Measurements from ENCODE around the gene HOMER2. TPM values are rescaled to one million over a fixed set of nuclear protein-coding genes. Genes with fewer than 3 reads are reported as not detected.

HOMER2 gene
- total RNA-seq, 1 donor from 2014 or later, result 48.8 TPM

- TF ChIP-seq, protein P1, sequence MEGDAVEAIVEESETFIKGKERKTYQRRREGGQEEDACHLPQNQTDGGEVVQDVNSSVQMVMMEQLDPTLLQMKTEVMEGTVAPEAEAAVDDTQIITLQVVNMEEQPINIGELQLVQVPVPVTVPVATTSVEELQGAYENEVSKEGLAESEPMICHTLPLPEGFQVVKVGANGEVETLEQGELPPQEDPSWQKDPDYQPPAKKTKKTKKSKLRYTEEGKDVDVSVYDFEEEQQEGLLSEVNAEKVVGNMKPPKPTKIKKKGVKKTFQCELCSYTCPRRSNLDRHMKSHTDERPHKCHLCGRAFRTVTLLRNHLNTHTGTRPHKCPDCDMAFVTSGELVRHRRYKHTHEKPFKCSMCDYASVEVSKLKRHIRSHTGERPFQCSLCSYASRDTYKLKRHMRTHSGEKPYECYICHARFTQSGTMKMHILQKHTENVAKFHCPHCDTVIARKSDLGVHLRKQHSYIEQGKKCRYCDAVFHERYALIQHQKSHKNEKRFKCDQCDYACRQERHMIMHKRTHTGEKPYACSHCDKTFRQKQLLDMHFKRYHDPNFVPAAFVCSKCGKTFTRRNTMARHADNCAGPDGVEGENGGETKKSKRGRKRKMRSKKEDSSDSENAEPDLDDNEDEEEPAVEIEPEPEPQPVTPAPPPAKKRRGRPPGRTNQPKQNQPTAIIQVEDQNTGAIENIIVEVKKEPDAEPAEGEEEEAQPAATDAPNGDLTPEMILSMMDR (conservative IDR thresholded peaks at IDR 0.05; ENCODE audit: low read depth, low read length), result no peak
- no peak for DNase-seq (ENCODE audit: low read depth)
- no peak overlapping the region for H3K4me3 ChIP-seq (ENCODE audit: low read depth, low read length)
Measured at GRCh38 chr15:82812994-82813393, 139.5 kb downstream of the HOMER2 start.

- TF ChIP-seq, protein P1 (conservative IDR thresholded peaks at IDR 0.05; ENCODE audit: low read depth, low read length), result no peak
Measured at GRCh38 chr15:82810890-82811426, 141.6 kb downstream of the HOMER2 start.

GRCh38 chr15:82810061-82810889 is 142.2 kb downstream of the HOMER2 start:
- no peak for DNase-seq (ENCODE audit: low read depth)
- peak overlapping the region; percentile 76 for H3K4me3 ChIP-seq (ENCODE audit: low read depth, low read length)
- TF ChIP-seq, protein P1 (conservative IDR thresholded peaks at IDR 0.05; ENCODE audit: low read depth, low read length), result no peak

More at GRCh38 chr15:82810890-82811426, 141.6 kb downstream of the HOMER2 start:
- peak overlapping the region; percentile 76 for H3K4me3 ChIP-seq (ENCODE audit: low read depth, low read length)
- DNase-seq (ENCODE audit: low read depth), result no peak

- H3K4me3 ChIP-seq (ENCODE audit: low read depth, low read length), result peak within 1 kb of the TSS; percentile 76
- TF ChIP-seq, protein P1 (conservative IDR thresholded peaks at IDR 0.05; ENCODE audit: low read depth, low read length), result no peak
- DNase-seq (ENCODE audit: low read depth), result peak; percentile 92
Measured at GRCh38 chr15:82809308-82810060, 143.0 kb downstream of the HOMER2 start, which contains the start of gene WHAMM. WHAMM (plus strand) TSS chr15:82809628; CDS start chr15:82809727, 99 bp downstream.

- no peak for DNase-seq (ENCODE audit: low read depth)
- no peak overlapping the region for H3K4me3 ChIP-seq (ENCODE audit: low read depth, low read length)
Measured at GRCh38 chr15:82808634-82809041, 143.9 kb downstream of the HOMER2 start.

DNA sequence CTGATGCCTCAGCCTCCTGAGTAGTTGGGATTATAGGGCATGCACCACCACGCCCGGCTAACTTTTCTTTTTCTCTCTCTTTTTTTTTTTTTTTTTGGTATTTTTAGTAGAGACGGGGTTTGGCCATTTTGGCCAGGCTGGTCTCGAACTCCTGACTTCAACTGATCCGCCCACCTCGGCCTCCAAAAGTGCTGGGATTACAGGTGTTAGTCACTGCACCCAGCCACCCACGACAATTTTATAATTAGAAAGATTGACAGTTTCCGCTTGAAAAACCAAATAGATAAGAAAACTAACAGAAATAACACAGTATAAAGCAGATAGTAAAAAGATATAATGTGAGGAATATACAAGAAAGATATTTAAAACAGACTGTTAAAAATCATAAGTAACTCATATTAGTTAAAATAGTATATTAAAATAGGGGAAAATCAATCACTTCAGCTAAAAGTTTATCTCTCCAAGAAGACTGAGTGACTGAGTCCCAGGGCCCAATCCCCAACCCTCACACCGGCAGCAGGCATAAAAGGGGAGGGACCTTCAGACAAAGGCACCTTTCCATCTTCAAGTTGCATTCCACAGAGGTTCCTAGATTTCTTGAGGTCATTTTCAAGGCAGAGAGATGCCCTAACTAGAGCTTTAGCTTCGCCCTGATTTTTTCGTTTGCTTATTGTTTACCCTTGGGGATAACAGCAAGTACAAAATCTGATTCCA is 144.4 kb downstream of the HOMER2 start:
- H3K4me3 ChIP-seq (ENCODE audit: low read depth, low read length), result no peak overlapping the region
- TF ChIP-seq, protein P1 (conservative IDR thresholded peaks at IDR 0.05; ENCODE audit: low read depth, low read length), result no peak

More at GRCh38 chr15:82808634-82809041, 143.9 kb downstream of the HOMER2 start:
- TF ChIP-seq, protein P1 (conservative IDR thresholded peaks at IDR 0.05; ENCODE audit: low read depth, low read length), result no peak

More for the DNA sequence above, 144.4 kb downstream of the HOMER2 start:
- no peak for DNase-seq (ENCODE audit: low read depth)
